NB4 (cell line): ENCODE results near the gene SLC15A3.

ENCODE experiments used
- DNase-seq: peaks from one replicate; pipeline ENCODE4 v3.0.0; 2010; ENCODE audit warnings: low read depth
- H3K4me3 ChIP-seq: one replicate; pipeline ENCODE4 v1.5.1; 2011; ENCODE audit warnings: mild to moderate bottlenecking, low read depth, low read length, moderate library complexity
- MYC ChIP-seq: IDR thresholded peaks from 2 replicates; pipeline ENCODE4 v1.6.1; 2011; ENCODE audit warnings: low read depth, low read length
- POLR2A ChIP-seq: IDR thresholded peaks from 2 replicates; pipeline ENCODE4 v1.6.1; 2011; ENCODE audit warnings: mild to moderate bottlenecking; ENCODE audit not compliant: insufficient read length; ENCODE audit errors: extremely low read depth
- TF ChIP-seq, protein P1 (sequence below): IDR thresholded peaks from one replicate; pipeline ENCODE4 v1.5.1; 2012; ENCODE audit warnings: low read depth, low read length
- TF ChIP-seq, protein P2 (sequence below): IDR thresholded peaks from 2 replicates; pipeline ENCODE4 v1.6.1; 2011; ENCODE audit warnings: low read depth, low read length

Gene SLC15A3

GRCh38 chr11:60968223-60968622 is 16.2 kb upstream of the SLC15A3 start:
- no peak for DNase-seq
- no peak overlapping the region for H3K4me3 ChIP-seq
- TF ChIP-seq POLR2A (no peak), MYC (no peak)
- TF ChIP-seq, protein P1, sequence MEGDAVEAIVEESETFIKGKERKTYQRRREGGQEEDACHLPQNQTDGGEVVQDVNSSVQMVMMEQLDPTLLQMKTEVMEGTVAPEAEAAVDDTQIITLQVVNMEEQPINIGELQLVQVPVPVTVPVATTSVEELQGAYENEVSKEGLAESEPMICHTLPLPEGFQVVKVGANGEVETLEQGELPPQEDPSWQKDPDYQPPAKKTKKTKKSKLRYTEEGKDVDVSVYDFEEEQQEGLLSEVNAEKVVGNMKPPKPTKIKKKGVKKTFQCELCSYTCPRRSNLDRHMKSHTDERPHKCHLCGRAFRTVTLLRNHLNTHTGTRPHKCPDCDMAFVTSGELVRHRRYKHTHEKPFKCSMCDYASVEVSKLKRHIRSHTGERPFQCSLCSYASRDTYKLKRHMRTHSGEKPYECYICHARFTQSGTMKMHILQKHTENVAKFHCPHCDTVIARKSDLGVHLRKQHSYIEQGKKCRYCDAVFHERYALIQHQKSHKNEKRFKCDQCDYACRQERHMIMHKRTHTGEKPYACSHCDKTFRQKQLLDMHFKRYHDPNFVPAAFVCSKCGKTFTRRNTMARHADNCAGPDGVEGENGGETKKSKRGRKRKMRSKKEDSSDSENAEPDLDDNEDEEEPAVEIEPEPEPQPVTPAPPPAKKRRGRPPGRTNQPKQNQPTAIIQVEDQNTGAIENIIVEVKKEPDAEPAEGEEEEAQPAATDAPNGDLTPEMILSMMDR: no peak
- TF ChIP-seq, protein P2, sequence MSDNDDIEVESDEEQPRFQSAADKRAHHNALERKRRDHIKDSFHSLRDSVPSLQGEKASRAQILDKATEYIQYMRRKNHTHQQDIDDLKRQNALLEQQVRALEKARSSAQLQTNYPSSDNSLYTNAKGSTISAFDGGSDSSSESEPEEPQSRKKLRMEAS: no peak

- DNase-seq: no peak
- no peak for TF ChIP-seq MYC
- TF ChIP-seq POLR2A: no peak
- TF ChIP-seq, protein P2: no peak
- TF ChIP-seq, protein P1: no peak
- H3K4me3 ChIP-seq: no peak overlapping the region
Observed at GRCh38 chr11:60966890-60967289, 14.9 kb upstream of the SLC15A3 start.

- TF ChIP-seq, protein P2: no peak
- TF ChIP-seq MYC (no peak), POLR2A (no peak)
- TF ChIP-seq, protein P1: no peak
- DNase-seq: no peak
- no peak overlapping the region for H3K4me3 ChIP-seq
Observed at GRCh38 chr11:60964801-60965200, 12.8 kb upstream of the SLC15A3 start.

DNA sequence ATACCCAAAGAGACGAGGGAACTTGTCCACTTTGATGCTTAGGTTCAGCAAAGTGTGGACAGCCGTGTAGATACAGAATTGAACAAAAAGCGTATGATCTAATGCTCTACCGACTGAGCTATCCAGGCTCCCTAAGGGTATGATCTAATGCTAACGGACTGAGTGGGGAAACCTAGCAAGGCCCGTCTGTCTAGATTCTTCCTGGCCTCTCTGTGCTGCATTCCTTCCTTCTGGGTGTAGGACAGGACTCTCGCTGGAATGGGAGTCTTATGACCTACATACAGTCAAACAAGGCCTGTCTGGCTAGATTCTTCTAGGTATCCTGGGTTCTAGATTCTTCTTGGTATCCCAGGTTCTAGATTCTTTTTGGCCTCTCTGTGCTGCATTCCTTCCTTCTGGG is 8.4 kb upstream of the SLC15A3 start:
- no peak overlapping the region for H3K4me3 ChIP-seq

DNA sequence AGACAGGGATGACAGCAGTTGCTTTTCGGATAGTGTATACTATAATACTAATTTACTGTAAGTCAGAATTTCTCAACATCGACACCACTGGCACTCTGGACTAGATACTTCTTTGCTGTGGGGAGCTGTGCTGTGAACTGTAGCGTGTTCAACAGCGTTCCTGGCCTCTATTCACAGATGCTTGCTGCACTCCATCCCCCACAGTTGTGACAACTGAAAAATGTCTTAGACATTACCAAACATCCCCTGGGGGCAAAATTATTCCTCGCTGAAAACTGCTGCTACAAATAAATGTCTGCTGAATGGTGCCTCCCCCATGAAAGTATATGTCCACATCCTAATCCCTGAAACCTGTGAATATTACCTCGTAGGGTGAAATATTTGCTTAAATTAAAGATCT is 7.5 kb upstream of the SLC15A3 start:
- DNase-seq: no peak
- H3K4me3 ChIP-seq: no peak overlapping the region
- no peak for TF ChIP-seq POLR2A
- TF ChIP-seq, protein P1: no peak
- TF ChIP-seq, protein P2: no peak
- no peak for TF ChIP-seq MYC

More for the DNA sequence above, 8.4 kb upstream of the SLC15A3 start:
- TF ChIP-seq POLR2A: no peak
- TF ChIP-seq, protein P1: no peak
- TF ChIP-seq MYC: no peak
- TF ChIP-seq, protein P2: no peak
- DNase-seq: no peak
